ENCODE measurements around the gene CAPN14. TPM values are rescaled to one million over a fixed set of nuclear protein-coding genes. Genes with fewer than 3 reads are reported as not detected.

CAPN14 gene
- total and polyA plus RNA-seq, 4 donors, result 0.05 to 0.08 TPM; not detected in 2

DNA sequence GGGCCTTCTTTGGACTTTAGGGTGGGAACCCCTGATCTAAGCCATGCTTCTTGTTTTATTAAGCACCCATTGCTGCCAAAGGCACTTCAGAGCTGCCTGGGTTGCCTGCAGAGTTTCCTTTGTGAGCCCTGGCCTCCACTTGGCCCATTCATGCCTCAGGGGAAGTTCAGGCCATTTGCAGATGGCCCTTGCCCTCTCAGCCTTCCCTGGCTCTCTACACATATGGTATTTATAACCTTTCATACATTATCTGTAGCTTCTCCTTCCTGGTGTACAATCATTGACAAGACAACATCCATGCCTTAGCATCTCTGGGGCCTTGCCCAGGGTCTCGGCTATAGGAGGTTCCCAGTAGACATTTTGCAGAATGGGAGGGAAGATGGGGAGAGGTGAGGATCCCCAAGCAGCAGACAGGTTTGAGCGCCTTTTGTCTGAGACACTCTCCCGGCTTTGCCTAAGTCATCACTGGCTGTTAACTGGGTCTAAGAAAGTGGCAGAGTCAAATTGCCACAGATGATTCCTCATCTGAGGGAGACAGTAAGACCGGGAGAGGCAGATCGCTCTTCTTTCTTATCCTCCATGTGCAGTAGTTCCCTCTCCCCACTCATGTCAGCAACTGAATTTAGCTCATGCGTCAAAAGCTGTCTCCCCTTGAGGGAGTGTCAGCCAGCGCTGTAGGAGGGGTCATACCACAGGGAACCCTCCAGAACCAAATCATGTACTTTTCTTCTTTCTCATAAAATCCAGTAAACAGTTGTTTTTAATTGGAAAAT lies 19.3 kb upstream of the CAPN14 start:
- Histone ChIP-seq H3K4me3 (ENCODE audit: low read depth in 1 of 3, low read length in 3 of 3) (peak overlapping the region in 1 of 3 donors; percentile 6), H3K9me3 (ENCODE audit: control insufficient read depth in 4 of 4, low read length in 3 of 4) (no peaks in the 10 kb centered on the region), H3K36me3 (ENCODE audit: control insufficient read depth in 4 of 4, insufficient read depth in 3 of 4, low read depth in 1 of 4, low read length in 3 of 4) (no peaks in the 10 kb centered on the region), H3K4me1 (ENCODE audit: control insufficient read depth in 4 of 4, insufficient read depth in 4 of 4, low read length in 3 of 4) (peaks cover 0 to 7% (median 4%) of the 10 kb centered on the region in 4 donors), H3K27me3 (ENCODE audit: control insufficient read depth in 4 of 4, insufficient read depth in 4 of 4, low read length in 3 of 4) (peaks cover 0 to 9% (median 2%) of the 10 kb centered on the region in 4 donors), H3K27ac (ENCODE audit: low read depth in 1 of 2, low read length in 2 of 2) (no peak overlapping the region), H3K9ac (ENCODE audit: low read depth in 1 of 2, low read length in 2 of 2) (no peak overlapping the region)
- DNase-seq (ENCODE audit: low spot score), result no peak
- WGBS, result 70% methylated on average over 7 of the region's 7 CpGs
- TF ChIP-seq JUND (IDR thresholded peaks at IDR 0.05), result no peak

GRCh38 chr2:31235504-31235902 lies 18.2 kb upstream of the CAPN14 start:
- 80% methylated on average over 4 of the region's 4 CpGs for WGBS
- Histone ChIP-seq H3K27ac (ENCODE audit: low read depth in 1 of 2, low read length in 2 of 2) (no peak overlapping the region), H3K4me1 (ENCODE audit: control insufficient read depth in 4 of 4, insufficient read depth in 4 of 4, low read length in 3 of 4) (peaks cover 0 to 7% (median 4%) of the 10 kb centered on the region in 4 donors), H3K9ac (ENCODE audit: low read depth in 1 of 2, low read length in 2 of 2) (no peak overlapping the region), H3K27me3 (ENCODE audit: control insufficient read depth in 4 of 4, insufficient read depth in 4 of 4, low read length in 3 of 4) (peaks cover 0 to 9% (median 2%) of the 10 kb centered on the region in 4 donors), H3K9me3 (ENCODE audit: control insufficient read depth in 4 of 4, low read length in 3 of 4) (no peaks in the 10 kb centered on the region), H3K4me3 (ENCODE audit: low read depth in 1 of 3, low read length in 3 of 3) (peak overlapping the region in 1 of 3 donors; percentile 12), H3K36me3 (ENCODE audit: control insufficient read depth in 4 of 4, insufficient read depth in 3 of 4, low read depth in 1 of 4, low read length in 3 of 4) (no peaks in the 10 kb centered on the region)
- DNase-seq (ENCODE audit: low spot score), result no peak
- no peak for TF ChIP-seq NR2F2 (IDR thresholded peaks at IDR 0.05)
- no peak for TF ChIP-seq TAF1 (conservative IDR thresholded peaks at IDR 0.05)
- TF ChIP-seq JUND (IDR thresholded peaks at IDR 0.05), result peak; percentile 63 to 70
- no peak for TF ChIP-seq HNF4G (IDR thresholded peaks at IDR 0.05)
- TF ChIP-seq, protein P1, sequence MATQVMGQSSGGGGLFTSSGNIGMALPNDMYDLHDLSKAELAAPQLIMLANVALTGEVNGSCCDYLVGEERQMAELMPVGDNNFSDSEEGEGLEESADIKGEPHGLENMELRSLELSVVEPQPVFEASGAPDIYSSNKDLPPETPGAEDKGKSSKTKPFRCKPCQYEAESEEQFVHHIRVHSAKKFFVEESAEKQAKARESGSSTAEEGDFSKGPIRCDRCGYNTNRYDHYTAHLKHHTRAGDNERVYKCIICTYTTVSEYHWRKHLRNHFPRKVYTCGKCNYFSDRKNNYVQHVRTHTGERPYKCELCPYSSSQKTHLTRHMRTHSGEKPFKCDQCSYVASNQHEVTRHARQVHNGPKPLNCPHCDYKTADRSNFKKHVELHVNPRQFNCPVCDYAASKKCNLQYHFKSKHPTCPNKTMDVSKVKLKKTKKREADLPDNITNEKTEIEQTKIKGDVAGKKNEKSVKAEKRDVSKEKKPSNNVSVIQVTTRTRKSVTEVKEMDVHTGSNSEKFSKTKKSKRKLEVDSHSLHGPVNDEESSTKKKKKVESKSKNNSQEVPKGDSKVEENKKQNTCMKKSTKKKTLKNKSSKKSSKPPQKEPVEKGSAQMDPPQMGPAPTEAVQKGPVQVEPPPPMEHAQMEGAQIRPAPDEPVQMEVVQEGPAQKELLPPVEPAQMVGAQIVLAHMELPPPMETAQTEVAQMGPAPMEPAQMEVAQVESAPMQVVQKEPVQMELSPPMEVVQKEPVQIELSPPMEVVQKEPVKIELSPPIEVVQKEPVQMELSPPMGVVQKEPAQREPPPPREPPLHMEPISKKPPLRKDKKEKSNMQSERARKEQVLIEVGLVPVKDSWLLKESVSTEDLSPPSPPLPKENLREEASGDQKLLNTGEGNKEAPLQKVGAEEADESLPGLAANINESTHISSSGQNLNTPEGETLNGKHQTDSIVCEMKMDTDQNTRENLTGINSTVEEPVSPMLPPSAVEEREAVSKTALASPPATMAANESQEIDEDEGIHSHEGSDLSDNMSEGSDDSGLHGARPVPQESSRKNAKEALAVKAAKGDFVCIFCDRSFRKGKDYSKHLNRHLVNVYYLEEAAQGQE (IDR thresholded peaks at IDR 0.05), result no peak
- TF ChIP-seq, protein P2, sequence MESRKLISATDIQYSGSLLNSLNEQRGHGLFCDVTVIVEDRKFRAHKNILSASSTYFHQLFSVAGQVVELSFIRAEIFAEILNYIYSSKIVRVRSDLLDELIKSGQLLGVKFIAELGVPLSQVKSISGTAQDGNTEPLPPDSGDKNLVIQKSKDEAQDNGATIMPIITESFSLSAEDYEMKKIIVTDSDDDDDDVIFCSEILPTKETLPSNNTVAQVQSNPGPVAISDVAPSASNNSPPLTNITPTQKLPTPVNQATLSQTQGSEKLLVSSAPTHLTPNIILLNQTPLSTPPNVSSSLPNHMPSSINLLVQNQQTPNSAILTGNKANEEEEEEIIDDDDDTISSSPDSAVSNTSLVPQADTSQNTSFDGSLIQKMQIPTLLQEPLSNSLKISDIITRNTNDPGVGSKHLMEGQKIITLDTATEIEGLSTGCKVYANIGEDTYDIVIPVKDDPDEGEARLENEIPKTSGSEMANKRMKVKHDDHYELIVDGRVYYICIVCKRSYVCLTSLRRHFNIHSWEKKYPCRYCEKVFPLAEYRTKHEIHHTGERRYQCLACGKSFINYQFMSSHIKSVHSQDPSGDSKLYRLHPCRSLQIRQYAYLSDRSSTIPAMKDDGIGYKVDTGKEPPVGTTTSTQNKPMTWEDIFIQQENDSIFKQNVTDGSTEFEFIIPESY (IDR thresholded peaks at IDR 0.05), result no peak

DNA sequence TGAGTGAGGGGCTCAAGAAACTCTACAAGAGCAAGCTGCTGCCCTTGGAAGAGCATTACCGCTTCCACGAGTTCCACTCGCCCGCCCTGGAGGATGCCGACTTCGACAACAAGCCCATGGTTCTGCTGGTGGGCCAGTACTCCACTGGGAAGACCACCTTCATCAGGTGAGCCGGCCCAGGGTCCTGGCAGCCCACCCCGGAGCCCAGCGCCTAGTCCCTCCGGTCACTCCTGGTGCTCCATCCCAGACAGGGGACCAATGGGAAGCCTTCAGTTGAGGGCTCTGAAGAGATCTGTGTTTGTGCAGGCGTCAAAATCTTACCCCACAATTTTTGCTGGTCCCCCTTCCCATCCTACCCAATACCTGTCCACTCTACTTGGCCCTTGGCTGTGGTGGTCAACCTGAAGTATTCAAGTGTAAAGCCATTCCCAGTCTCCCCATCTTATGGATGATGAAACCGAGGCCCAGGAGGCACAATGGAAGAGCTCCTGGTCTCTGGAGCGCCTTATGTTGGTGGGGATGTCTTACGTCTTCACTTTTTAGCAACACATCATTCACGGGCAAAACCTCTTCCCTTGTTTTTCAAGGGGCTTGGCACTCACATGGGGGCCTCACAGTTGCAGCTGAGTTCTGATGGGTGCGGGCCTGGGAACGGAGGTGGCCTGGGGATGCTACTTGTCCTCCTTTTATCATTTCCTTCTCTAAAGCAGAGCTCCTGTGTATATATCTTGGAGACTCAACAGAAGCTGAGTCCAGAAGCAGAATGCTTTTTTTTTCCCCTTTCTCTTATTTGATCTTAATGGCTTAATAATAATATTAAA lies 17.6 kb upstream of the CAPN14 start:
- DNase-seq (ENCODE audit: low spot score), result no peak

More for the DNA sequence above, 17.6 kb upstream of the CAPN14 start:
- Histone ChIP-seq H3K27me3 (ENCODE audit: control insufficient read depth in 4 of 4, insufficient read depth in 4 of 4, low read length in 3 of 4) (peaks cover 0 to 9% (median 2%) of the 10 kb centered on the region in 4 donors), H3K9me3 (ENCODE audit: control insufficient read depth in 4 of 4, low read length in 3 of 4) (no peaks in the 10 kb centered on the region), H3K4me3 (ENCODE audit: low read depth in 1 of 3, low read length in 3 of 3) (peak overlapping the region in 2 of 3 donors; percentile 1 to 66), H3K9ac (ENCODE audit: low read depth in 1 of 2, low read length in 2 of 2) (no peak overlapping the region), H3K27ac (ENCODE audit: low read depth in 1 of 2, low read length in 2 of 2) (peak overlapping the region; percentile 32 to 56), H3K36me3 (ENCODE audit: control insufficient read depth in 4 of 4, insufficient read depth in 3 of 4, low read depth in 1 of 4, low read length in 3 of 4) (no peaks in the 10 kb centered on the region), H3K4me1 (ENCODE audit: control insufficient read depth in 4 of 4, insufficient read depth in 4 of 4, low read length in 3 of 4) (peaks cover 0 to 7% (median 4%) of the 10 kb centered on the region in 4 donors)
- 54% methylated on average over 17 of the region's 17 CpGs for WGBS
- no peak for TF ChIP-seq EGR1 (IDR thresholded peaks at IDR 0.05; ENCODE audit: low read depth in 2 of 2)
- TF ChIP-seq HNF4G (IDR thresholded peaks at IDR 0.05), result no peak

Measured in liver (tissue), 9 donors.